Effector memory CD4-positive, alpha-beta T cell (primary cell): ENCODE results near the gene CLEC4E.
"Not testable (repeated sequence)": the region's sequence is repeated elsewhere in the genome, so short reads cannot be mapped to it uniquely, and the experiment has no call there.

Source experiments
- DNase-seq, 3 donors: peaks; one replicate each; pipeline ENCODE4 v3.0.0-alpha.2; 2020
- H3K27ac ChIP-seq: 2 replicates; pipeline ENCODE4 v1.7.0; 2013; ENCODE audit warnings: mild to moderate bottlenecking, low read length, moderate library complexity; ENCODE audit not compliant: insufficient read depth, poor library complexity, severe bottlenecking
- H3K27me3 ChIP-seq: replicated peaks from 2 replicates; pipeline ENCODE4 v1.7.0; 2013; ENCODE audit warnings: mild to moderate bottlenecking, low read length; ENCODE audit not compliant: insufficient read depth, control insufficient read depth, poor library complexity, severe bottlenecking
- H3K36me3 ChIP-seq: 2 replicates; pipeline ENCODE4 v1.7.0; 2013; ENCODE audit warnings: mild to moderate bottlenecking, low read length, moderate library complexity; ENCODE audit not compliant: control insufficient read depth, insufficient read depth
- H3K4me1 ChIP-seq: 2 replicates; pipeline ENCODE4 v1.7.0; 2013; ENCODE audit warnings: low read length, mild to moderate bottlenecking; ENCODE audit not compliant: control insufficient read depth, insufficient read depth, poor library complexity, severe bottlenecking
- H3K4me3 ChIP-seq: 2 replicates; pipeline ENCODE4 v1.7.0; 2013; ENCODE audit warnings: low read length, low read depth, mild to moderate bottlenecking; ENCODE audit not compliant: insufficient read depth, poor library complexity, severe bottlenecking
- H3K9me3 ChIP-seq: 2 replicates; pipeline ENCODE4 v1.7.0; 2013; ENCODE audit warnings: mild to moderate bottlenecking, low read length, moderate library complexity; ENCODE audit not compliant: control insufficient read depth

CLEC4E gene

DNA sequence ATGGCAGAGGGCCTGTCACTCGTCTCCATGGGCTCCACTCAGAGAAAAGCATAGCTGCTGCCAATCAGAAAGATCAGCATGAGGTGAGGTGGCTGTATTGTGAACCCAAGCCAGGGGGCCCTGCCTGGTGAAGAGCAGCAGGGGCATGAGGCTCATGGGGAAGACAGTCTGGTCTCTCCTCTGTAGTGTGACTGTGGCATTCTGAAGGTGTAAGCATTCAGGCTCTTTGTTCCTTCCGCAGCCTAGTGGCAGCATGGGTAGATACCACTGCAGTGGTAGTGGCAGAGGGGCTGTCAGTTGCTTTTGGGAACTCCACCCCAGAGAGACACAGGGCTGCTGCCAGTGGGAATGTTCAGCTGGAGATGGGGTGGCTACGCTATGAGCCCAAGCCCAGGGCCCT lies 32.5 kb downstream of the CLEC4E start:
- Histone ChIP-seq H3K4me1 (no peaks in the 10 kb centered on the region), H3K36me3 (no peaks in the 10 kb centered on the region), H3K9me3 (no peaks in the 10 kb centered on the region), H3K27ac (no peak overlapping the region), H3K4me3 (no peak overlapping the region), H3K27me3 (no peaks in the 10 kb centered on the region)
- DNase-seq, result no peak

DNA sequence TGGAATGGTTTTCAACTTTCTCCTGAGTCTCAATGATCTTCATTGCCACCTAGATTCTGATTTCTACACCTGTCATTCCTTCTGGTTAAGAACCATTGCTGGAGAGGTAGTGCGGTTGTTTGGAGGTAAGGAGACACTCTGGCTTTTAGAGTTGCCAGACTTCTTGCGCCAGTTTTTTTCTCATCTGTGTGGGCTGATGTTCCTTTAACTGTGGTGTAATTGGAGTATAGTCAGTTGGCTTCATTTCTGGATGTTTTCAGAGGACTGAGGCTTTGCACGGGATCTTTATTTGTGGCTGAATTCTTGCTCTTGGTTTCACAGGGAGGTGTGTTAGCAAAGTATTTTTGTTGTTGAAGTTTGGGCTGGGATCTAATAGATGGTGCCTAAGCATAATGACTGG lies 33.1 kb downstream of the CLEC4E start:
- H3K4me3 ChIP-seq, result no peak overlapping the region
- H3K4me1 ChIP-seq, result no peaks in the 10 kb centered on the region
- H3K9me3 ChIP-seq, result no peaks in the 10 kb centered on the region
- H3K27ac ChIP-seq, result no peak overlapping the region
- H3K27me3 ChIP-seq, result no peaks in the 10 kb centered on the region
- DNase-seq, result no peak
- no peaks in the 10 kb centered on the region for H3K36me3 ChIP-seq

DNA sequence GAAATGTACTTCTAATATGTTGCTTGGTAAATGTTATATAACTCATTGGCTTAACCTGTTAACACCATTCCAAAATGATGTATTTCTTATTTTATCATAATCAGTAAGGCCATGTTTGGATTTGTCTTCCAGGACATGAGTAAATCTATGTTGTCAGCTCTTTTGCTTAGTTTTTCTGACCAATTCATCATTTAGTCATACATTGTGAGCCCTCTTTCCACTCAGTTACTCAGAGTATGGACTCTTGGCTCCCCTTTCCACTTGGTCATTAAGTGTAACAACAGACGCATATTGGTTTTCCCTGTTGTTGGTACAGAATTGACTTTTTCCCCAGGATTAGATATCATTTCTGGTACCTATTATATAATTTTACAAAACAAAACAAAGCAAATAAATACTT lies 36.4 kb downstream of the CLEC4E start:
- H3K27ac ChIP-seq, result no peak overlapping the region
- H3K4me1 ChIP-seq, result no peaks in the 10 kb centered on the region
- no peaks in the 10 kb centered on the region for H3K9me3 ChIP-seq
- DNase-seq, result no peak
- no peaks in the 10 kb centered on the region for H3K27me3 ChIP-seq
- no peak overlapping the region for H3K4me3 ChIP-seq
- no peaks in the 10 kb centered on the region for H3K36me3 ChIP-seq

DNA sequence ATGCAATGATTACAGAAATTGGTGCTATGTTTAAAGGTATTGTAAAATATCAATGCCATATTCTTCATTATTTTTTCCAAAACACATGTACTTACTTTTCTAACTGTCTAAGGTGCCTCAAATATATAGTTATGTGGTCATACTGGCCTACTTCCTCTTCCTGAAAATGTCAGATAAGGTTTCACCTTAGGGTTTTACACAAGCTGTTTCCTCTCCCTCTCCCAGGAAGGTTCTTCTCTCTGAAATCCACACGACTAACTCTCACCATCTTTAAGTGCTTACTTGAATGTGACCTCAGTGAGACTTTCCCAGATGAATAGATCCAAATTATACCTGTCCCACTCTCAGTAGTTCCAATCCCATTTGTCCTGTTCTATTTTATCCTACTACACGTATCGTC lies 39.0 kb downstream of the CLEC4E start:
- Histone ChIP-seq H3K27ac (no peak overlapping the region), H3K27me3 (no peaks in the 10 kb centered on the region)

DNA sequence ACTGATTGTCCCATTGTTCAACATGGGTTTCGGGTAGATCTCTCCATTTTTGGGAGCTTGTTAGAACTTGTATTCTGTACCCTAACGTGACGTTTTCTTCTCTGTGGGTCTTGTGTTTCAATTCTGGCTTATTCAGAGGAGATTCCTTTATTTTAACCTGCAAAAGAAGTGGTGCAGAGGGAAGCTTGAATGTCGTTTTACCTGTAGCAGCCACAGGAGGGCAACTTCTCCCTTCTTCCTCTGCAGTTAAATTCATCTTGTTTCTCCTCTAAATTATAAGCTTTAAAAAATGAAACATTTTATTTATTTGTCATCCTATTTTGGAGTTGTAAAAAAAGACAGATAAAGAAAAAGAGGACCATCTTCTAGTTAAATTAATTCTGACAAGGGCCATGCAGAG lies 41.1 kb downstream of the CLEC4E start:
- no peaks in the 10 kb centered on the region for H3K4me1 ChIP-seq
- H3K27ac ChIP-seq, result no peak overlapping the region
- DNase-seq, result no peak
- H3K36me3 ChIP-seq, result no peaks in the 10 kb centered on the region
- no peaks in the 10 kb centered on the region for H3K9me3 ChIP-seq
- no peak overlapping the region for H3K4me3 ChIP-seq
- no peaks in the 10 kb centered on the region for H3K27me3 ChIP-seq

More for the DNA sequence above, 39.0 kb downstream of the CLEC4E start:
- no peak for DNase-seq
- no peaks in the 10 kb centered on the region for H3K9me3 ChIP-seq
- H3K36me3 ChIP-seq, result no peaks in the 10 kb centered on the region
- no peak overlapping the region for H3K4me3 ChIP-seq
- no peaks in the 10 kb centered on the region for H3K4me1 ChIP-seq

DNA sequence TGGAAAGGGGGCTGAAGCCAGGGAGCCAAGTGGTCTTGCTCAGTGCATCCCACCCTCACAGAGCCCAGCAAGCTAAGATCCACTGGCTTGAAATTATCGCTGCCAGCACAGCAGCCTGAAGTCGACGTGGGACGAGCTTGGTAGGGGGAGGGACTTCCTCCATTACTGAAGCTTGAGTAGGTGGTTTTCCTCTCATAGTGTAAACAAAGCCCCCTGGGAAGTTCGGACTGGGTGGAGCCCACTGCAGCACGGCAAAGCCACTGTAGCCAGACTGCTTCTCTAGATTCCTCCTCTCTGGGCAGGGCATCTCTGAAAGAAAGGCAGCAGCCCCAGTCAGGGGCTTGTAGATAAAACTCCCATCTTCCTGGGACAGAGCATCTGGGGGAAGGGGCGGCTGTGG lies 44.6 kb downstream of the CLEC4E start:
- not testable (repeated sequence) for H3K4me3 ChIP-seq, H3K9me3 ChIP-seq, DNase-seq, H3K4me1 ChIP-seq, H3K27me3 ChIP-seq, H3K27ac ChIP-seq, H3K36me3 ChIP-seq

DNA sequence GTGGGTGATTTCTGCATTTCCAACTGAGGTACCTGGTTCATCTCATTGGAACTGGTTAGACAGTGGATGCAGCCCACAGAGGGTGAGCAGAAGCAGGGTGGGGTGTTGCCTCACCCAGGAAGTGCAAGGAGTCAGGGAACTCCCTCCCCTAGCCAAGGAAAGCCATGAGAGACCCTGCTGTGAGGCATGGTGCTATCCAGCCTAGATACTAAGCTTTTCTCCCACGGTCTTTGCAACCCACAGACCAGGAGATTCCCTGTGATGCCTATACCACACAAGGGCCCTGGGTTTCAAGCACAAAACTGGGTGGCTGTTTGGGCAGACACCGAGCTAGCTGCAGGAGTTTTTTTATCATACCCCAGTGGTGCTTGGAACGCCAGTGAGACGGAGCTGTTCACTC lies 45.0 kb downstream of the CLEC4E start:
- H3K9me3 ChIP-seq, H3K27me3 ChIP-seq, DNase-seq, H3K4me1 ChIP-seq, H3K36me3 ChIP-seq, H3K27ac ChIP-seq, H3K4me3 ChIP-seq: not testable (repeated sequence)

DNA sequence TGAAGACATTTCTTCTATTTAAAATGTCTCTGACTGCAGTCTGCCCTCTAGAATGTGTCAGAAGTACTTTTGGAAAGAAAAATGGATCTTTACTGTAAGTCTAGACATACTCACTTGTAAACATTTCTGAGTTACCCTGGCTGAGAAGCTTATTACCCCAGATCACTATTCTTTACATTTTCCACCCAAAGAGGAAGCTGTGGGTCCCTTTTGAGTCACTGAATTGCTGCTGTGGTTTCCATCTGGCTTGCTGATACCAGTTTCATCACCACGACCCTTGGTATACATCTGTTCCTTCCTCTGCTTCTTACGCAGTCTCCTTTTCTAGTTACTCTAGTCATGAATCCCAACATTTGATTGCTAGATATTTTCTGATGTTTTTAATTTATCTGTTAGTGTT lies 47.6 kb downstream of the CLEC4E start:
- DNase-seq, result peak in 1 of 3 donors; percentile 15
- no peaks in the 10 kb centered on the region for H3K36me3 ChIP-seq
- H3K27ac ChIP-seq, result no peak overlapping the region
- H3K4me3 ChIP-seq, result no peak overlapping the region
- peaks cover 4% of the 10 kb centered on the region for H3K4me1 ChIP-seq
- H3K9me3 ChIP-seq, result no peaks in the 10 kb centered on the region
- H3K27me3 ChIP-seq, result no peaks in the 10 kb centered on the region

DNA sequence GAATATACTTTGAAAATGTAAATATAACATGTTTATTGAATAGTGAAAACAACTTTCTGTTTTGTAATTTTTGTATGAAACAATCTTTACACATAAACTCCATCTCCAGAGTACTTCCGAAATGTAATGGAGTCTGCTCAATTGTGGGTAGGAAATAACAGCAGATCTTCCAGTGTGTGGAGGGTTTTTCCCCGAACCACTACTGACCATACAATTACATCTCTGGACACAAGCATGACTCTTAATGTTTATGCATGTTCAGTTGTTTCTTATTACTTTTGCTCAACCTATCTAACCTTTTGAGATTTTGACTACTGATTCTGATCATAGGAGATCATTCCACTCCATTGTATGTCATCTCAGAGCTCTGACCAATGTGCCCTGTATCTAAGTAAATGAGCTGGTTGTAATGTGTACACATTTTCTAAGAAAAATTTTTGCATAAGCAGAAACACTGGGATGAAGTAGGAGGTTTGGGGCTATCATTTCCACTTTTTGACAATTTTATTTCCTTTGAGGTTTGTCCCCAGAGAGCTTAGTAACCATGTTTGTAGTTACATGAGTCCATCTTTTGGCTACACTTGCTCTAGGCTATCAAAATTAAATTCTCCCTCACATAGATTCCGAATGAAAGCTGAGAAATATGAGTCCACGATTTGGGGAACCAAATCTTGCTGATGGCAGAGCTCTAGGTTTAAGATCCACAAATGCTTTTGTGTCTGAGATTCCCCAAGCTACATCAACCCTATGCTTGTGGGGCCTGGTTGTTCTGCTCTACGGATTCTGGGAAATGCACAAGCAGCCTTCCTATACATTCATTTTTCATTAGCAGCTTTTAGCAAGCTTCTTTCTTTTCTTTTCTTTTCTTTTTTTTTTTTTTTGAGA lies 48.8 kb downstream of the CLEC4E start:
- DNase-seq, result no peak
- H3K36me3 ChIP-seq, result no peaks in the 10 kb centered on the region
- no peaks in the 10 kb centered on the region for H3K27me3 ChIP-seq
- no peak overlapping the region for H3K27ac ChIP-seq
- H3K9me3 ChIP-seq, result no peaks in the 10 kb centered on the region
- H3K4me1 ChIP-seq, result peaks cover 4% of the 10 kb centered on the region
- no peak overlapping the region for H3K4me3 ChIP-seq
